ENCODE results near the gene CRYZ. TPM values are rescaled to one million over a fixed set of nuclear protein-coding genes. Genes with fewer than 3 reads are reported as not detected.

Gene CRYZ
- total RNA-seq, 1 donor from 2014 or later: 6.7 TPM

DNA sequence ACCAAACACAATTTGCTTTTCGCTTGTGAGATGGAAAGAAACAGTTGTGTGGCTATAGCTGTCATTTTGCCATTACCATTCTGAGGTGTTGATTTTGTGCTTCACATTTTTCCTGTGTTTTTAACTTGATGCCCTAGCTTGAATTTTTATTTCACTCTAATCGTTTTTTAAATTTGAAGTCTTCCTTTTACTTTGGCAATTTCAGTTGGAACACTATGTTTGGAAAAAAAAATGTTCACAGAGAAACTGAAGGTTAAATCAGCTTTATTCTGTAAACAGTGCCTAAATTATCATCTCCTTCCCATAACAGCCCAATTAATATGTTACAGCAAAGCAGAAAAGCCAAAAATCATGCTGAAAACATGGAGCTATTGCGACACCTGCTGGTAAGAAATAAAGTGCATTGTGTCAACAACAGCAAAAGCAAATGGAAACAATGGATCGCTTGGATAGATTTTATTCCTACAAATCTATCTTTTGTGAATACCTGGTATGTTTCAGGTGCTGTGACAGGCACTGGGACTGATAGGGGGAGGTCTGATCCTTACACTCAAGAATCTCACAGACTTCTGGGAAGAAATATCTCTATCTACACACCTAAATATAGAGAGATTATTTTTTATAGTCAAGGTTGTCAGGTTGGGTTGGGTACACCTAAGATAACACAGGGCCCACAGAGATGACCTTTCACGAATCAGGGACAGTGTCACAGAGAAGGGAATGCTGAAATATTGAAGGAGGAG is 43.1 kb downstream of the CRYZ start:
- peak; percentile 95 for TF ChIP-seq CTCF (IDR thresholded peaks at IDR 0.05)
- Mint-ChIP-seq H3K4me1 (ENCODE audit: low read depth) (no peaks in the 10 kb centered on the region), H3K9me3 (ENCODE audit: low read depth) (no peaks in the 10 kb centered on the region), H3K27me3 (ENCODE audit: low read depth) (peaks cover 19% of the 10 kb centered on the region), H3K4me3 (ENCODE audit: unreplicated experiment) (no peak overlapping the region), H3K27ac (ENCODE audit: unreplicated experiment) (no peak overlapping the region), H3K36me3 (ENCODE audit: low read depth) (no peaks in the 10 kb centered on the region)
- DNase-seq (ENCODE audit: low spot score): no peak

- no peak overlapping the region for H3K4me3 Mint-ChIP-seq (ENCODE audit: unreplicated experiment)
- peaks cover 28% of the 10 kb centered on the region for H3K27me3 Mint-ChIP-seq (ENCODE audit: low read depth)
- no peaks in the 10 kb centered on the region for H3K4me1 Mint-ChIP-seq (ENCODE audit: low read depth)
- no peaks in the 10 kb centered on the region for H3K9me3 Mint-ChIP-seq (ENCODE audit: low read depth)
- no peaks in the 10 kb centered on the region for H3K36me3 Mint-ChIP-seq (ENCODE audit: low read depth)
- no peak for TF ChIP-seq CTCF (IDR thresholded peaks at IDR 0.05)
- H3K27ac Mint-ChIP-seq (ENCODE audit: unreplicated experiment): no peak overlapping the region
- no peak for DNase-seq (ENCODE audit: low spot score)
Measured at GRCh38 chr1:74686928-74687327, 45.9 kb downstream of the CRYZ start.

GRCh38 chr1:74684301-74684700 is 48.5 kb downstream of the CRYZ start:
- H3K27ac Mint-ChIP-seq (ENCODE audit: unreplicated experiment): no peak overlapping the region
- no peaks in the 10 kb centered on the region for H3K9me3 Mint-ChIP-seq (ENCODE audit: low read depth)
- no peaks in the 10 kb centered on the region for H3K4me1 Mint-ChIP-seq (ENCODE audit: low read depth)
- no peak for DNase-seq (ENCODE audit: low spot score)
- peaks cover 19% of the 10 kb centered on the region for H3K27me3 Mint-ChIP-seq (ENCODE audit: low read depth)
- H3K36me3 Mint-ChIP-seq (ENCODE audit: low read depth): no peaks in the 10 kb centered on the region
- no peak for TF ChIP-seq CTCF (IDR thresholded peaks at IDR 0.05)
- H3K4me3 Mint-ChIP-seq (ENCODE audit: unreplicated experiment): no peak overlapping the region

DNA sequence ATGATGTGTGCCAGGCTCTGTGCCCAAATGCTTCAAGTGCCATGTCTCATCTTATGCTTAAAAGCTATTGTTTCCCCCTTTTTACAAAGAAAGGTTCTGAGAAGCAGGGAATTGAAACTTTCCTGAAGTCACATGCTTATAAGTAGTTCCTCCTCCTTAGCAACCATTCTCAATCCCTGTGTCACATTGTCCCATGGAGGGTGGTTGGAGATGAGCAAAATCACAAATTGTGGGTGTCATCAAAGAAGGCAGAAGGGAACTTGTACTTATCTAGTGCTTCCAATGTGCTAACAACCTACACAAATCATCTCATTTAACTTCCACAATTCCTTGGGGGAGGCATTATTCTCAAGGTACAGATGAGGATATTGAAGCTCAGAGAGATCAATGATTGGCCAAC is 49.2 kb downstream of the CRYZ start:
- H3K27me3 Mint-ChIP-seq (ENCODE audit: low read depth): peaks cover 17% of the 10 kb centered on the region
- no peaks in the 10 kb centered on the region for H3K9me3 Mint-ChIP-seq (ENCODE audit: low read depth)
- H3K4me3 Mint-ChIP-seq (ENCODE audit: unreplicated experiment): no peak overlapping the region
- no peak overlapping the region for H3K27ac Mint-ChIP-seq (ENCODE audit: unreplicated experiment)
- no peaks in the 10 kb centered on the region for H3K4me1 Mint-ChIP-seq (ENCODE audit: low read depth)
- H3K36me3 Mint-ChIP-seq (ENCODE audit: low read depth): no peaks in the 10 kb centered on the region
- TF ChIP-seq CTCF (IDR thresholded peaks at IDR 0.05): no peak
- DNase-seq (ENCODE audit: low spot score): no peak

- peaks cover 18% of the 10 kb centered on the region for H3K27me3 Mint-ChIP-seq (ENCODE audit: low read depth)
- no peak overlapping the region for H3K27ac Mint-ChIP-seq (ENCODE audit: unreplicated experiment)
- H3K4me1 Mint-ChIP-seq (ENCODE audit: low read depth): no peaks in the 10 kb centered on the region
- no peak overlapping the region for H3K4me3 Mint-ChIP-seq (ENCODE audit: unreplicated experiment)
- H3K9me3 Mint-ChIP-seq (ENCODE audit: low read depth): no peaks in the 10 kb centered on the region
- no peak for TF ChIP-seq CTCF (IDR thresholded peaks at IDR 0.05)
- no peak for DNase-seq (ENCODE audit: low spot score)
- no peaks in the 10 kb centered on the region for H3K36me3 Mint-ChIP-seq (ENCODE audit: low read depth)
Measured at GRCh38 chr1:74681851-74682250, 51.0 kb downstream of the CRYZ start.
